ENCODE data around the gene GJD4.

The GJD4 gene

GRCh38 chr10:35605191-35605590, at the start of gene GJD4:
Gene GJD4, plus strand, starts transcription at chr10:35605341. Its CDS starts 227 bp downstream, at chr10:35605568.
- DNase-seq (ENCODE audit: low spot score): no peak

DNA sequence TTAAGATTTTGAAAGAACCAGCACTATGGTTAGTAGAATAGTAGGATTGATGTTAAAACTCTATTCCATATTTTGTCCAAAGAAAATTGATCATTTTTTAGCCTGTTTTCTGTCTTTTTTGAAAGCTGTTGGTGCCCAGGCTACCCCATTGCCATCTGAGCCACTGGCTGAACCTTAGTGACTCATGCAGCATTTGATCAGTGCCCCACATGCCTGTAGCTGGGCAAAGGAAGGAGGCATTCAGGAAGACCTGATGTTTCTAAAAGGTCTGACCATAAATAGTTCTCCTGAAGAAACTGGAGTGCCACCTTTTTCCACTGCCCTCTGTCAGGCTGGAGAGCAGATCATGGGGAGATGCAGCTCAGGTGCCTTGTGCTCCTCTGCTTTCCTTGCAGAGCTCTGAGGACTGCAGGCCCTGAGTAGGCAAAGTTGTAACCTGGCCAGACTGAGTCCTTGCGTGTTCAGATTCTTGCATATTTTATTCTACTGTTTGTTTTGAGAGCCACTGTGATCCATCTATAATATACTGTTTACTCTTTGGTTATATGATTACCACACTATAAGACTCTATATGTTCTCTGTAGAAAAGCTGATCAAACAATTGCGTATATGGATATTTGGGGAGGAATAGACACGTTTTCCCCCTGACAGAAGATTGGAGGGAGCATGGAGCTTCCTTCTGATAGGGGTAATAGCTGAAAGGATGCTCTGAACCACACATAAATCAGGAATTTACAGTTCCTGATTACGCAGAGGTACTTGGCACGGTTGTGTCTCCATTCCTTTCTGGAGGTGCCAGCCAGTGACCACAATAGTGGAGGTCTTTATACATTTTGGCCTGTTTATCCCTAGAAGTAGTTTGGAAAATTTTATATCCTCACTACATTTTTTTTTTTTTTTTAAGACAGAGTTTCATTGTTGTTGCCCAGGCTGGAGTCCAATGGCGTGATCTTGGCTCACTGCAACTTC, 48.9 kb upstream of the GJD4 start:
- DNase-seq (ENCODE audit: low spot score): no peak

- DNase-seq (ENCODE audit: low spot score): no peak
Observed at GRCh38 chr10:35558276-35558675, 46.9 kb upstream of the GJD4 start.

DNA sequence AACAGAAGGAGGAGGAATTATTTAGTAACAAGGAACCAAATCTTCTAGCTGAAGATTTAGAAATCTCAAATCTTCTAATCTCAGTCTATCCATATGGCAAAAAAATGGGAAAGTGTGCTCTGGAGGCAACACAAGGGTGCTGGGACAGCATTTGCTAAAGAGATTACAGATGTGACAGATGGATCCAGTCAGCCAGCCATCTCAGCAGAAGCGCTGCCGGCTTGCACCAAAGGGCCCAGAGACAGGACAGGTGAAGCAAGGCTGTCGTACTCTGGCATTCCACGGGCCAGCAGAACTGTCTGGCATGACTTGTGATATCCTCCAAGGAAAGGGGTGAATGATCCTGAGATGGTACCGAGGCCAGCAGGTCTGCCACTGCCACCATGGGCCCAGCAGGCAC, 45.7 kb upstream of the GJD4 start:
- DNase-seq (ENCODE audit: low spot score): no peak

DNA sequence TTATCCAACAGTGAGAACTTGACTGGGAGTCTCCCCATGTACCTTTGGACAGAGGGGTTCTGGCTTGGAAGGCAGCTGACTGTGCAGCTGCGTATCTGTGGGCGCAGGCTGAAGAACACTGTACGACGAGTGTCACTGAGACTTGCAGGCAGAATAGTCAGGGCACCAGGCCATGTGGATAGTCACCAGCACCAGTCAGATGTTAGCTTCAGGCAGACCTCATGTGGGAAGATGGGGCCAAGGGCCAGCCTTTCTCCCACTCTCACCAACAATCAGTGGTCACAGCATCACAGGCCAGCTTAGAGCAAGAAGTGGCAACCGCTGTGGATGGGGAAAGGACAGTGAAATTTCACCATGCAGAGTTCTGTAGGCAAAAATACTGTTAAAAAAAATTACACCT, 43.4 kb upstream of the GJD4 start:
- no peak for DNase-seq (ENCODE audit: low spot score)

DNA sequence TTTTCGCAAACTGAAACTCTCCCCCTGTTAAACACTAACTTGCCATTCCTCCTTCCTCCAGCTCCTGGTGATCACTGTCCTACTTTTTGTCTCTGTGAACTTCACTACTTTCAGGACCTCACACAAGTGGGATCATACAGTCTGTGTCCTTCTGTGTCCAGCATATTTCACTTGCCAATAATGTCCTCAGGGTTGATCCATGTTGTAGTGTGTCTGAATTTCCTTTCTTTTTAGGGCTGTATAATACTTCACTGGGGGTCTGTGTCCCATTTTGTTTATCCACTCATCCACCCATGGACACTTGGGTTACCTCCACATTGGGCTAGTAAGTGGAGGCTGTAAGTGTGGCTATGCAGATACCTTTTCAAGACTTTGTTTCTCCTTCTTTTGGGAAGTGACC, 42.7 kb upstream of the GJD4 start:
- no peak for DNase-seq (ENCODE audit: low spot score)

- peak; percentile 74 for DNase-seq (ENCODE audit: low spot score)
Observed at GRCh38 chr10:35563261-35563891, 41.8 kb upstream of the GJD4 start.

- DNase-seq (ENCODE audit: low spot score): peak; percentile 12
Observed at GRCh38 chr10:35564341-35564968, 40.7 kb upstream of the GJD4 start.

DNA sequence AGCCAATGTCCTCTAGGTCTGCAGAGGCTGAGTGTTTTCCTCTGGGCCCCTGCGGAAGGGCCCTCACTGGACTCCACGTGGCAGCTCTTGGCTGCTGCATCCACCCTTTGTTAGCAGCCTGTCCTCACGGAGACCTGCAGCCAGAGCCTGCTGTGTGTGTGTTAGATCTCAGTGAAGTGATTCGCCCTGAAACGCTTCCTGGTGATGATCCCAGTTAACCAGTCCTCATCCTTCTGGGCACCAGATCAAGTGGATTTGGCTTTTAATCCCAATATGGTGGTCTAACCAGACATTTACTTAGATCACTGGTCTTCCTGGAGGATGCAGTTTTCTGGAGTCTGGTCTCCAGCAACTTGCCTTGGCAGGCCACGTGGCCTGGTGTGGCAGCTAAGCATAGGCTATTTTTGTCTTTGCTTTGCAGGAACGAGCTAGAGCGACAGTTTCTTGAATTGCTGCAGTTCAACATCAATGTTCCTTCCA, 39.5 kb upstream of the GJD4 start:
- DNase-seq (ENCODE audit: low spot score): no peak

DNA sequence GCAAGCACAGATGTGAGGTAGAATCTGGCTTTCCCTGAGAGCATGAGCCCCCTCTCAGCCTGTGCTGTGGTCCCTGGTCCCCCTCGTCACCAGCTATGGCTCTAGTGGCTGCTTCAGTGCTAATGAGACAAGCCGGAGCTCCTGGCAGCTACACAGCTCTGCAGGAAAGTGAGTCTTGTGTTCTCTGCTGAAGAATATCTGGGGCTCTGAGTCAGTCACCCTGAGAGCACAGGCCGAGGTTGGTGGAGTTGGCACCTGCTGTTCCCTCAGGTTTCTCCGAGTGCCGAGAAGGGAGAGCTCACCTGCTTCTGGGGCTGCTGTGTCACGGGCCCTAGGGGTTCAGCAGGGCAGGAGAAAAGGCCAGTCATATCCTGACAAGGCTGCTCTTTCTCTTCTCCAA, 37.2 kb upstream of the GJD4 start:
- DNase-seq (ENCODE audit: low spot score): no peak

GRCh38 chr10:35568483-35569015, 36.6 kb upstream of the GJD4 start:
- DNase-seq (ENCODE audit: low spot score): no peak

DNA sequence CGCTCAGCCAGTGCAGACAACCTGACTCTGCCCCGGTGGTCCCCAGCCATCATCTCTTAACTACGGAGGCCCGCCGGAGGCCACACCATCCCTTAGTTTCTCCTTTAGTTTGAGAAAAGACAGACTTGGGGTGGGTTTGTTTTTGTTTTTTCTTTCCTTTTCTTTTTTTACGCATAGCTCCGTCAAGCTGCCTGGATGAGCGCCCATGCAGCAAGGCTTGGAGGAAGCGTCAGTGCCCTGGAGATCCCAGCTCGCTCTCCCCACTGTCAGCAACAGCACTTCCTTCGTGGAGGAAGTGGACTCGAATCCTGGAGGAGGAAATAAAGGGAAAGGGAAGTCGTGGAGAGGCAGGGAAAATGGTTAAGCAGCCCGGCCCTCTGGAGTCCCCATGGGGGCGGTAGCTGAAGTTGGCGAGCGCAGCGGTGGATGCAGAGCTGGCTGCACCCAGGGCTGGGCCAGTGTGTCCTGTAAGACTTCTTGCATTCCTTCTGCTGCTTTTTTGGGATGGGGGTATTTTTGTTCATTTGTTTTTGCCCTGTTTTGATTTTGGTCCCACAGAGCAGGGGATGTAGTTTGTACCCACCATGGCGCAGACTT, 35.9 kb upstream of the GJD4 start:
- no peak for DNase-seq (ENCODE audit: low spot score)

GRCh38 chr10:35569836-35570235, 35.3 kb upstream of the GJD4 start:
- no peak for DNase-seq (ENCODE audit: low spot score)

- no peak for DNase-seq (ENCODE audit: low spot score)
Observed at GRCh38 chr10:35570397-35570796, 34.7 kb upstream of the GJD4 start.

DNA sequence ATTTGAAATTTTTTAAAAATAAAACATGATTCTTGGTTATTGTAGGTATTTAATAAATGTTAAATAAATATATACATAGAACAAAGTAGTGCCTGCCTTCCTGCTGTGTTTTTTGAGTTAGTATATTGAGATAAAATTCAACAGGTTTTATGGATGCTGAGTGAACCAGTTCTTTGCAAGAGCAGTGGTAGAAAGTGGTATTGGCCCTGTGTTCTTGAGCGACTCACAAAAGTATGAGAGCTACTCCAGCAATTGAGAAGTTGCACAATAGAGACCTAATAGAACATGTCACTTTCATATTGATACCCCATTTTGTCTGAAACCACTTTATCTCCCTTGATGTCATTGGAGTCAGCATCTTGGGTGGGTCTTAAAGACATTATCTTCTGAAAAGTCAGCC, 32.6 kb upstream of the GJD4 start:
- DNase-seq (ENCODE audit: low spot score): no peak

- DNase-seq (ENCODE audit: low spot score): no peak
Observed at GRCh38 chr10:35573796-35574195, 31.3 kb upstream of the GJD4 start.

GRCh38 chr10:35574924-35575352, 30.2 kb upstream of the GJD4 start:
- no peak for DNase-seq (ENCODE audit: low spot score)

- DNase-seq (ENCODE audit: low spot score): no peak
Observed at GRCh38 chr10:35575640-35576039, 29.5 kb upstream of the GJD4 start.

- no peak for DNase-seq (ENCODE audit: low spot score)
Observed at GRCh38 chr10:35576730-35577129, 28.4 kb upstream of the GJD4 start.

DNA sequence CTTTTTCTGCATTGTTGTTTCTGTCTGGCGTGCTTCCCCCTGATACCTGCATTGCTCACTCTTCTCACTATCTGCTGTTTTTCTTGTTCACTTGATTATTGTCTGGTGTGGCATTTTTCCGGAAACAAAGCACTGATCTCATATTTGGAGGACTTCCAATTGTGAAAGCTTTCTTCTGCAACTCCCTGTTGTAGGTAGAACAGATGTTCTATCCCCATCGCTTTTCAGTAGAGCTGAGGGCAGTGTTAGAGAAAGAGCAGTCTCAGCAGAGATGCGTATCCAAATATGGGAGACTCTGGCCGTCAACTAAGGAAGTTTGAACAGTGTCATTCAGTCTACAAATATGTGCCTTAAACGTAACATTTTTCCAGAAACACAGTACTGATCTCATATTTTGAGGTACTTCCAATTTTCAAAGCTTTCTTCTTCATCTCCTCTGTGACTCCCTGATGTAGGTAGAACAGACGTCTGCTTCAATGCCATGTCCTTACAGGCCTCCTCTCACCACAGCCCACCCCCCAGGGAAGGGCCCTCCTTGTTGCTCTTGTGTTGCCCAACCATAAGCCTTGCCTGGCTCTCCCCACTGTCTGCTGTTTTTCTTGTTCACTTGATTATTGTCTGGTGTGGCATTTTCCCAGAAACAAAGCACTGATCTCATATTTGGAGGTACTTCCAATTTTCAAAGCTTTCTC, 27.1 kb upstream of the GJD4 start:
- no peak for DNase-seq (ENCODE audit: low spot score)

DNA sequence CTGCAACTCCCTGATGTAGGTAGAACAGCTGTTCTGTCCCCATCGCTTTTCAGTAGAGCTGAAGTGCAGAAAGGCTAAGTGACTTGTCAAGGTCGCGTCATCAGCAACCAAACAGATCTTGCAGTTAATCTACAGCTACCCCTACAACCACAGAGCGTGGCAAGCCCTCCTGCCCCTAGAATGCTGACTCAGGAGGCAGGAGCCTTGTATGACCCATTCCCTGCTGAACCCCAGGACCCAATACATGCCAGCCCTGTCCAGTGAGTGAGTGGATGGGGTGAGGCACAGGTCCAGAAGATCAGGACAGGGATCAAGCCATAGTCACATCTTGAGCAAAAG, 26.6 kb upstream of the GJD4 start:
- DNase-seq (ENCODE audit: low spot score): no peak

GRCh38 chr10:35579116-35579515, 26.0 kb upstream of the GJD4 start:
- no peak for DNase-seq (ENCODE audit: low spot score)
